NCI-H2227 treated with DMSO at 0.1 percent for 48 hours (cell line): ENCODE data around the gene TWF2.

Source experiments
- DNase-seq: peaks from one replicate; lab custom pipeline; 2025; lab: John Stamatoyannopoulos, UW

TWF2 gene

DNA sequence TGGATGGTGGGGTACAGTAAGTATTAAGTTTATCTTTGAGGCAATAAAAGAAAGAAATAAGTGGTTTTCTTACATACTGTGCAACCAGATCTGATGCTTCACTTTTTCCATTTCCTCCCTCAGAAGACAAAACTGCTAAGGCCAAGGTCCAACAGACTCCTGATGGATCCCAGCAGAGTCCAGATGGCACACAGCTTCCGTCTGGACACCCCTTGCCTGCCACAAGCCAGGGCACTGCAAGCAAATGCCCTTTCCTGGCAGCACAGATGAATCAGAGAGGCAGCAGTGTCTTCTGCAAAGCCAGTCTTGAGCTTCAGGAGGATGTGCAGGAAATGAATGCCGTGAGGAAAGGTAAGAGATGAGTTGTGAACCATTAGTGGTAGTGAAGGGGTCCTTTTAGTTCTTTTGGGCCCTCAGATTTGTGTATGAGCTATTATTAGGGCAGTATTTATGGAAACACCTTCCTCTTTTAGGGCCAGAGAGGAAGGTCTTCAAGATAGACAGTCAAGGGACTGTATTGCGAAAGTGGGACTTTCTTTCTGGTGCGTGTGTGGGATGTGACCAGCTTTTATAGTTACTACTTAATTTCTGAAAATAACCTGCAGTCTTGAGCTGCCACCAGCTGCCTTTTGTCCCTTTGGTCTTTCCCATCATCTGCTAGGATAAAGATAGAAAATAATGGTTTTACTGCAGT is 36.4 kb downstream of the TWF2 start:
- no peak for DNase-seq

DNA sequence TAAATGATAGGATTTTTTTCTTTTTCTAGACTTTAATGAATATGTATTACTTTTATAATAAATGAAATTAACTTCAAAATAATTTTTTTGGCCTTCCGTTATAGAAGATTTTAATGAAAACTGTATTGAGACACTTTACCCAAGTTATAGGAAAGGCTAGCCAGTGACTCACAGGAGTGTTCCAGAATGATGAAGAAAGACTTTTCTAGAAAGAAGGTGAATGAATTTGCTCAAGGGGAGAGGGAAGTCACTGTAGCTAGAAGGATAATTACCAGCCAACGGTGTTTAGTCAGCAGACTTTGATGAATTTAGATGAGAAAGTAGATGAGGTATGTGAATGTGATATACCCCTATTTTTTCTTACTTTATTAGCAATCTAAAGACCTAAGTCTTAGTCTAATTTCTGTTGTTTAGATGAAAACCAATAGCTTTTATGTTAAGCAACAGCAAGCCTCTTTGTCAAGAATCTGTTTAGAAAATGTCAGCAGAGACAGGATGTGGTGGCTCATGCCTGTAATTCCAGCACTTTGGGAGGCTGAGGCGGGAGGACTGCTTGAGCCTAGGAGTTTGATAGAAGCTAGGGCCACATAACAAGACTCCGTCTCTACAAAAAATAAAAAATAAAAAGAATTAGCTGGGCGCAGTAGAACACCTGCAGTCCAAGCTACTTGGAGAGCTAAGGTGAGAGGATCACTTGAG is 37.8 kb downstream of the TWF2 start:
- DNase-seq = no peak

DNA sequence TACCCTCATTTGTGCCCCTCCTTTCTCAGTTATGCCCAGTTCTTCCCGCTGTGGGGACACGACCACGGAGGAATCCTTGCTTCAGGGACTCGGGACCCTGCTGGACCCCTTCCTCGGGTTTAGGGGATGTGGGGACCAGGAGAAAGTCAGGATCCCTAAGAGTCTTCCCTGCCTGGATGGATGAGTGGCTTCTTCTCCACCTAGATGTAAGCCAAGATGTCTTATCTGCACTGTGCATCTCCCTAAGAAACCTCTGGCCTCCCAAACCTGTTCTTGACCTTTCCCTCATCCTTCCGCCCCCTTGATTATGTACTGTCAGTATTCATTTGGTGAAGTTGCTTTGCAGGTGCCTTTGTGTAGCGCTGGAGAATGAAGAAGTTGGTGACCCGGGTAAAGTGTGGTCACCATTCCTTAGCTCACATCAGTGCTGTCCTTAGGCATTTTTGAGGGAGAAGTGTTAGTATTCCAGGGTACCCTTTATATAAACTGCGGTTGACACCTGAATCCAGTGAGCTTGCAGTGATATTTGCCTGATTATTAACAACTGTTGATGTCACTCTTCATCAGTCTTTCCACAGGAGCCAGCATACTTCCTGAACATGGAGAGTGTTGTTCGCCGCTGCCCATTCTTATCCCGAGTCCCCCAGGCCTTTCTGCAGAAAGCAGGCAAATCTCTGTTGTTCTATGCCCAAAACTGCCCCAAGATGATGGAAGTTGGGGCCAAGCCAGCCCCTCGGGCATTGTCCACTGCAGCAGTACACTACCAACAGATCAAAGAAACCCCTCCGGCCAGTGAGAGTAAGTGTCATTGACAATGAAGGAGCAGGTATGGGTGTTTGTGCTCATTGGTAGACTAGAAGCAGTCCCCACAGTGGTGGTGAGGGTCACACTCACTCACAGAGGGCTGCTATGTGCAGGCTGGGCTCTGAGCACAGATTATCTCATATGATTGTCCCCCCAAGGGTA is 40.0 kb downstream of the TWF2 start:
- no peak for DNase-seq

DNA sequence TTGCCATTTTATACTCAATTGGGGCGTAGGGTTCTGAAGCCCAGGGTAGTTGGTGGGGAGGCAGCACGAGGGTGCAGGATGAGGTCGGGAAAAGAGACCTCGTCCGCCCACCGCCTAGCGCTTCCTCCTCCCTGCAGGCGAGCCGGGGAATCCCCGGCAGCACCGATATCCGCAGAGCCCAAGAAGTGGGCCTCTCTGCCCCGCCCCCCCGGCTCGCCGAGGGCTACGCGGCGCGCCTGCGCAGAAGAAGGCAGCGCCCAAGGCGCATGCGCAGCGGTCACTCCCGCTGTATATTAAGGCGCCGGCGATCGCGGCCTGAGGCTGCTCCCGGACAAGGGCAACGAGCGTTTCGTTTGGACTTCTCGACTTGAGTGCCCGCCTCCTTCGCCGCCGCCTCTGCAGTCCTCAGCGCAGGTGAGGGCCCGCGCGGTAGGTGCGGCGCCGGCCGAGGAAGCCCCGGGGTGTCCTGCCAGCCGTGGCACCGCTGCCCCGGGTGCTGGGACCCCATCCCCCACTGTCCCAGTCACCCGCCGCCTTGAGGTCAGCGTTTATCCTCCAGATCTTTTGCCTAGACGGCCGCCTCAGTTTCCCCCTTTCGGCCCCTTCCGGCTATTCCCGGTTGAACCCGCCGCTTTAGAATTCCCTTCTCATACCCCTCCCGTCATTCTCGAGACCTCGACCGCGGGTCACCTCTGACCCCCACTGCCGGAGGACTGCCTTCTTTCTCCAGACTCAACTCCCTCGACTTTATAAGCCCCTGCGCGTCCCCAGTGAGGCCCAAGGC is 40.9 kb downstream of the TWF2 start, which contains the start of gene ALAS1:
ALAS1 (plus strand) TSS at position 319 of the 784 bp plus-strand sequence. CDS start 1,082 bp downstream, outside the sequence.
- DNase-seq = peak; percentile 77

DNA sequence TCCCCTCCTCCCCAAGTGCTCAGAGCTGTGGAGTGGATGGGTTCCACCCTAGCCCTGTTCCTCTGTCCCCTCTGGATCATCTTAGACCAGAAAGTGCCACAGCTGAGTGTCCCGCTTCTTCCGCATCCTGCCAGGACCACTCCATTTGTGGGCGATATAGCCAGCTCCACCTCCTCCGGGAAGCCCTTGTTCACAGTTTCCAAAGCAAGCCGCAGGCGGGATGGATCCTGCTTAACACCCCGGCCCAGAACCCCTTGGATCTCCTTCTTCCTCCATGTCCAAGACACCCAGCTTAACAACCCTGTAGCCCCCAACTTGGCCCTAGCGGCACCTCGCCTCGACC is 41.5 kb downstream of the TWF2 start:
- DNase-seq = no peak

DNA sequence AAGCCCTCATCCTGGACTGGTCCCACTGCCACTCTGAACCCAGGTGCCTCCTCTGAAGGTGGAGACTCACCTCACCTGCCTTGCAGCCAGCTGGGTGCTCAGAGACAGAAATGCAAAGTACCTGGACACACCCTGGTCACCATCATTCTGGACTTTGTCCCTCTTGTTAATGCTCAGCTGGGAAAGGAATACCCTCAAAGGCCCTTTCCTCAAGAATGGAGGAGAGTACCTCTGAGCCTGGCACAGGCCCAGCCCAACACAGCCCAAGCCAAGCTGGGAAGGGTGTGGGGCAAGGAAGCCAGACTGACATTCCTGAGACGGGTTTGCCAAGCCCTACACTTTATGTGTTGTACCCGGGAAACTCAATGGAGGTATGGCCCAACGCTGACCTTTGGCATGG is 42.0 kb downstream of the TWF2 start:
- DNase-seq = no peak

DNA sequence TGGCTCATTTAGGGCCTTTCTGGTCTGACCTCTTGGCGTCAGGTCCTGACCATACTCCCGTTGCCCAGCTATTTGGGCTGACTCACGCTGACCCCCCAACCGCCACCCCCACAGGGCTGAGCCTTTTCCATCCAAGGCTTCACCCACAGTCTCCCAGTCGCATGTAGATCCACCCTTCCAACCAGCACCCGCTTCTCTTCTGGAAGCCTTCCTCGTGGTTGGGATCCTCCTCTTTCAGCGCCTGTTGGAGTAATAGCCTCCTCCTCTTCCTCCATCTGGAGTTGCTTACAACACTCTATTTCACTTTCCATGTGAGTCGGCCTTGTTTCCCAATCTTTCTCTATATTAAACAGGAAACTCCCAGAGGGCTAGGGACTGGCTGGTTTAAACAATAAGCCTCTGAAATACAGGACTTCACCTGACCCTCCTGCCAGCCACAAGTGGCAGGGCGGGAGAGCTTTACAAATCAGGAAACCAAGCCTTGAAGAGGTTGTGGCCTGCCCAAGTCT is 43.1 kb downstream of the TWF2 start:
- no peak for DNase-seq

DNA sequence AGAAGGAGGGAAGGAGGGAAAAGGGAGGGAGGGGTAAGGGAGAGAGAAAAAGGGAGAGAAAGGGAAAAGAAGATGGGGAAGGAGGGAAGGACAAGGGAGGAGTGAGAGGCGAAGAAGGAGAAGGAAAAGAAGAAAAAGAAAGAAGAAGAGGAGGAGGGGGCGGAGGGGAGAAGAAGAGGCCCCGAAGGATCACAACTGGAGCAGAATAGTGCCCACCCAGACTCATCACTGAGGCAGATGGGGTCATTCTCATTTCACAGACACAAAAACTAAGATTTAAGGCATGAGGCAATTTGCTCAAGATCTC is 43.7 kb downstream of the TWF2 start:
- DNase-seq = no peak

DNA sequence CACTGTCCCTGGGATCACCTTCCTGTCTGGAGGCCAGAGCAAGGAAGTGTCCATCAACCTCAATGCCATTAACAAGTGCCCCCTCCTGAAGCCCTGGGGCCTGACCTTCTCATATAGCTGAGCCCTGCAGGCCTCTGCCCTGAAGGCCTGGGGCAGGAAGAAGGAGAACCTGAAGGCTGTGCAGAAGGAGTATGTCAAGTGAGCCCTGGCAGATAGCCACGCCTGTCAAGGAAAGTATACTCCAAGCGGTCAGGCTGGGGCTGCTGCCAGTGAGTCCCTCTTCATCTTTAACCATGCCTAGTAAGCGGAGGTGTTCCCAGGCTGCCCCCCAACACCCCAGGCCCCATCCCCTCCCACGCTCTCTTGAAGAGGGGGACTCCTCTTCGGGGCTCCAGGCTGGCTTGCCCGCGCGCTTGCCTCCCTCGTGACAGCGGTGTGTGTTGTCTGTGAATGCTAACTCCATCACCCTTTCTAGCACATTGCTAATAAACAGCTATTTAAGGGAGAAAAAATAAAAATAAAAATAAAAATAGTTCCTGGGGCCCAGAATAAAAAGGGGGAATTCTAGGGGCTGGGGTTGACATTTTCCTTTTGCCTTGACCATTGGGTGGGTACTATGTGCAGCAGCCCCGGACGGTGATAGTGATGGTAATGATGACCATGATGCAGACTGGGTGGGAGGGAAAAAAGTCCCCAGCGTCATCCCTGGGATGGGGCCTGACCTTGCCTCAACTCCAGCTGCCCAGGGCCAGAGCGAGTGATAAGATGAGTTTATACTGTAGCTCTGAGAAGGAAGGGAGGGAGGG is 44.3 kb downstream of the TWF2 start:
- DNase-seq = no peak

DNA sequence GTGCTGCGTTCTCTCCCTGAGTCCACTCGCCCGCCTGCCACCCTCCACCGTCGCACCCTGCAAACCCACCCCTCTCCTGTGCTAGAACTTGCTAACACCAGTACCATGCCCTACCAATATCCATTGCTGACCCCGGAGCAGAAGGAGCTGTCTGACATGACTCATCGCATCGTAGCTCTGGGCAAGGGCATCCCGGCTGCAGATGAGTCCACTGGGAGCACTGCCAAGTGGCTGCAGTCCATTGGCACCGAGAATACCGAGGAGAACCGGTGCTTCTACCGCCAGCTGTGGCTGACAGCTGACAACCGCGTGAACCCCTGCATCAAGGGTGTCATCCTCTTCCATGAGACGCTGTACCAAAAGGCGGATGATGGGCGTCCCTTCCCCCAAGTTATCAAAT is 45.9 kb downstream of the TWF2 start:
- DNase-seq = no peak

DNA sequence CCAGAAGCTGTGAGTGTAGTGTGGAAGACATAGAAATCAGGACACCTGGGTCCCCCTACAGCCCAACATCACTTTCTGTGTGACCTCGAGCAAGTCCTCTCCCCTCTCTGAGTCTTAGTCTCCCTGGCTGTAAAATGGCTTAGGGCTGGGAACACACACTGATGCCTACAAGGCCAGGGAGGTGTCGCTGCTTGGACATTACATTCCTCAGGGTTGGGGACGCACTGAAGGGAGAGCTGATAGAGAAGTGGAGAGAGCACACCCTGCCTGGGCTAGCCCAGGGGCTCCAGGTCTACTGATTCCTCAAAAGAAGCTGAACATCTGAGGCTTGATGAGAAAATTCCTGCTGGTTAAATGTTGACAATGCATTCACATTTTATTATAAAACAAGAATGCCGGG is 47.3 kb downstream of the TWF2 start:
- DNase-seq = no peak

DNA sequence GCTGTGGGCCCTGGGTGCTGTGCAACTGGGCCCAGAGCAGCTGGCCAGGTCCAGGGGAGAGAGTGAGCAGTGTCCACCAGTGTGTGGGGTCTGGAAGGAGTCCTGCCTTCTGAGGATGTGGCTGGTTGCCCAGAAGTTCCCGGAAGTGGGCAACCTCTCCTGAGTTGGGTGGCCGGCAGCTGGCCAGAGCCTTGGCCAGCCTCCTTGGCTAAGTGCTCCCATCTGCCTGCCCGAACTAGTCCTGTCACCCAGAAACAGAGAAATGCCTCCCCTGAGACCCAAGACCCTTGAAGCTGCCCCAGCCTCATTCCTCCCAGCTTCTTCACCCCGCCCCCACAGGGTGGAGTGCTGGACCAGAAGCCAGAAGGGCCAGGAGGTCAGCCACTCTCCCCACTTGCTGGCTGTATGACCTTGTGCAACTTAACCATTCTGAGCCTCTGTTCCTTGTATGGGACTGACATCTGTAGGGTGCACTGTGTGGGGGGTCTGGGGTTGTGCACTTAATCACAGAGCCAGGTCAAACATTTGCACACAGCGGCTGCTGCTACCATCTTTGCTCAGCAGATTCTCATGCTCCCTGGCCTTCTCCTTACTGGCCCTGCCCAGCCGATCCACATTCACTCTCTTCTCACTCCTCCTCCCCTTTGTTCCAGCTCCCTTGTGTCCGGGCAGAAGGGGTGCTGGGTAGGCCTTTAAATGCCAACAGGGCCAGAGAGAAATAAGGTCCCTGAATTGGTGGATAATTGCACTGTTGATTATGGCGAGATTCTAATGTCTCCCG is 48.5 kb downstream of the TWF2 start:
- no peak for DNase-seq

DNA sequence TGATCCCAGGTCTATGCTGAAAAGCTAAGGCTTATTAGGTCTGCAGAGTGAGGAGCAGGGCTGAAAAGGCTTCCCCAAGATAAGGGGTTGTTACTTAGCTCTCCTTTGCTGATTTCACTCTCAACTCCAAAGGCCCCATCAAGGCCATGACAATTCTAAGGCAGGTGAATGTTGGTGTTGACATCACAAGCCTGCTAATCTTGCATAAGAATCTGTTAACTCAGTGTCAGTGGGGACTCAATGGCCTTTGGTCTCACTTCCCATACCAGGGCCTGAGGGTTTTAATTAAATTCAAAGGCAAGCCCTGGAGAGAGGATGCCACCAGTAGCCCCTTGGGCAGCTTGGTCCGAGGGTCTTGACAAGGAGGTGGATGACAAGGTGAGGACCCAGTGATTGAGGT is 50.4 kb downstream of the TWF2 start:
- no peak for DNase-seq

DNA sequence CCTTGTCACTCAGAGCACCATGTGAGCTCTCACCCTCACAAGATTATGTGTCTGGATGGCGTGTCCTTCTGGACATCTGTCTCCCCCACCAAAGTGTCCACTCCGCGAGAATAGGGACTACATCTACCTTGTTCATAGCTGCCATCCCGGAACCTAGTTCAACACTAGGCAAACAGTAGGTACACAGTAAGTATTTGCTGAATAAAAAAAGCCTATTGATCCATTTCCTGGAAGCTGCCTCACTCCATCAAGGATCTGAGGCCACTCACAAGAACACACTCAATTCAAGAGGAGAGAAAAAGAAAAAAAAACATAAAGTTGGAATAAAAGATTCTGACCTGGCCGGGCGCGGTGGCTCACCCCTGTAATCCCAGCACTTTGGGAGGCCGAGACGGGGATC is 52.2 kb downstream of the TWF2 start:
- no peak for DNase-seq

DNA sequence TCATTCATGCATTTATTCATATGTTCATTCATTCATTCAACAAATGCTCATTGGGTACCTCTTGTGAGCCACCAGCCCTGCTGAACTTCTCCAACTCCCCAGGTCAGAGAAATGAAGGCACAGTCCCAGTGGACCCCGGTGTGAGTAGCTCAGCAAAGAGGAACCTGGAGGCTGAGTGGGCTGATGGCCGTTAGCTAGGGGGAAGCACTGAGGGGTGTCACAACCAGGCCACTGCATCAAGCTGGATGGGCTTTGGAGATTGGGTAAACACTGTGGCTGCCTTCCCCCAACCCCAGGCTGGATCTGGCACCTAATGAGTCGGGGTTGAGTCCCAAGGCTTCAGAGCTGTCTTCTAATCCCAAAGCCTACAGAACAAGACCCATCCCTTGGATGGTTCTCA is 53.1 kb downstream of the TWF2 start:
- no peak for DNase-seq

DNA sequence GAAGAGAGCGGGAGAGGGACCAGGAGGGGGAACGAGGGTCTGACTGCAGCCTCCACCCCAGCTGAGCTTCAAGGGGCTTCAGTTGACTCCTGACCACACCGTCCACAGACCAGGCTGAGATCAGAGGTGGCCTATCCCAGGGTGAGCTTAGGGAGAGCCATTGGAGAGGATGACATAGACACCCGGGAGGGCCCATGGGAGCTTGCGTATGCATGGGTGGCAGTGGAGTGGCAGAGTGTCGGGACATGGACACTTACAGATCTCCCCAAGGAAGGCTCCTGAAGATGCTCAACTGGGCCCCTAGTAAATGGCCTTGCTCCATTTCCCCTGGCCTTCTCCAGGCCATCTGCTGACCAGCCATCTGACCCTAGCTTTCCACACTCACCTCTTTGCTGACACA is 53.6 kb downstream of the TWF2 start:
- DNase-seq = no peak

DNA sequence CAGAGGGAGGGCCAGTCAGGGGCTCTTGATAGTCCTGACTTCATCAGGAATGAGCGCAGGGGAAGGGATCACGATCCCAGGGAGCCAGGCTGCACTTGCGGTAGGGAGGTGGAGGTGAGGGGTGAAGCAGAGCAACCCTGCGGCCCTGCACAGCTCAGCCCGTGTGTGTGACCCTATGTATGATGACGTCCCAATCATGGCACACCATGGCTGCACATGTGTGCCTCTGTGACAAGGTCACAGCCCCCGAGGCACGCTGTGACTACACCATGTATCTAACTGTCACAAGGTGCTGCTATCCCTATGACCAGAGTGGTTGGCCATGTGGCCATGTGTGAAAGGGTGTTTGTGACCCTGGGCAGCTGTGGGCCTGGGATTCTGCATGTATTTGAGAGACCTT is 54.3 kb downstream of the TWF2 start:
- DNase-seq = no peak

DNA sequence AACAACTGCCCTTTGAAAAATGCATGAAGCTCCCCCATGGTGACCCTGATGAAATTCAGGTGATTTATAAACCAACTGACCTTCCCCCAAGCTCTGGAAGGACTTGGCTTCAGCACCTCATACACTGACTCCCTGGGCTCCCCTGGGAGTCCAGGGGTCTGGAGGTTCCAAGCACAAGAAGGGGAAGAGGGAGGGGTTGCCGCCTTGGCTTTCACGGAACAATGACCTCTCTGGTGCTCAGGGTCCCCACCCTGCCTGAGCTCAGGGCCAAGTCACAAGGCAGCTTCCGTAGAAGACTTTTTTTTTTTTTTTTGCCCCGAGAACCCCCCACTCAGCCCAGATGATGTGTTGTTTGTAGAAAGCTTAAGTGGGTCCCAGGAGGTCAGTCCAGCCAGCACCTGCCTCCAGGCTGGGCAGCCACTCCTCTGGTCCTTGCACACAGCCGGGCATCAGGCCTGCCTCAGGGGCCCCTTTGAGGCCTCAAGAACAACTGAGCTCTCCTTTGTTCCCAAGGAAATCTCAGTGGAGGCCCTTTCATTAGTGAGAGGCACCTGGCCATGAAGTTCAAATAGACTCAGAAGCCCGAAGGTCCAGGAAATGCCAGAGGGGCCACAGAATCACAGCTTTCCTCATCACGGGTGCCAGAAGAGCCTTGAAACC is 55.0 kb downstream of the TWF2 start:
- no peak for DNase-seq

DNA sequence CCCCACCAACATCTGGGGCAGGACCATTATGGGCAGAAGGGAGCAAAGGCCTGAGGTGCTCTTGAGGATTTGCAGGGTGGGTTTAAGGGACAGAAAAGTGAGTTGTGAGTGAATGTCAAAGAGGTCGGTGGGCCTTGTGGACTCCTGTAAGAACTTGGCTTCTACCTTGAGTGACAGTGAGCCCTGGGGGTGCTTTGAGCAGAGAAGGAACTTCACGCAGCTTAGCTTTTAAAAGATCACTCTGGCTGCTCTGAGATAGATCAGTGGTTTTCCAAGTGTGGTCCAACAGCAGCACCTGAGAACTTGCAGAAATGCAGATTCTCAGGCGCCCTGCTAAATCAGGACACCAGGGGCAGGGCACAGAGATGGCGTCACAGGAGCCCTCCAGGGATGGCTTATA is 56.3 kb downstream of the TWF2 start:
- DNase-seq = no peak

DNA sequence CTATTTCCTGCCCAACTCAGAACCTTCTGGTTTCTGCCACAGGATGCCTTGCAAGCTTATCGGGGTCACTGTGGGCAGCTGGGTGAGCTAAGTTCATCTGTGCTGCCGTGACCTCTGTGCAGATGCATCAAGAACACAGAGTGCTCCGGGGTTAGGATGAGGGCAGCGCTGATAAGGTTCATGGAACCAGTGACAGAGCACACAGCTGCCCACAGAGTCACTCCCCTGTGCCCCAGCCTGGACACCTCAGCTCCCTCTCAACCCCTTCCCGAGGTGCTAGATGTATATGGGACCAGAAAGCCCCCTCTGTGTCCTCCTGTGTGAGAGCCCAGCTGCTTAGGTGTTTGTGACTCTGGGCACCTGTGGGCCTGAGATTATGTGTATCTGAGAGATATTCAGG is 56.8 kb downstream of the TWF2 start:
- no peak for DNase-seq
